ENCODE results near the gene INS.

Gene INS

DNA sequence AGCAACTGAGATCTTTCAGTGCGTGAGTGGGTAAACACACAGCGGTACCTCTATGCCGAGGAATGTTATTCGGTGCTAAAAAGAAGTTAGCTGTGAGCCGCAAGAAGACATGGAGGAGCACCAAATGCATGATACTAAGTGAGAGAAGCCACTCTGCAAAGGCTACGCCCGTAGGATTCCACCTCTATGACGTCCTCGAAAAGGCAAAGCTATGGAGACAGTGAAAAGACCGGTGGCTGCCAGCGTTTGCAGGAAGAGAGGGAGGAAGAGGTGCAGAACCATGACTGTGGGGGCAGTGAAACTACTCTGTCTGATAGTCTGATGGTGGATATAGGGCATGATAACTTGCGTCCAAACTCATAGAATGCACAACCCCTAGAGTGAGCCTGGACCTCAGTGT lies 50.5 kb downstream of the INS start:
- H3K4me2 ChIP-seq (ENCODE audit: low read length), result no peak overlapping the region

More for the DNA sequence above, 50.5 kb downstream of the INS start:
- Histone ChIP-seq H3K27me3 (ENCODE audit: control insufficient read depth, low read length) (no peaks in the 10 kb centered on the region), H3K79me2 (ENCODE audit: control insufficient read depth, low read length) (no peaks in the 10 kb centered on the region), H3K4me1 (ENCODE audit: control insufficient read depth, low read length) (no peaks in the 10 kb centered on the region), H3K4me3 (ENCODE audit: low read length) (no peak overlapping the region), H3K27ac (ENCODE audit: low read depth, low read length) (no peak overlapping the region), H3K36me3 (ENCODE audit: control insufficient read depth, low read length) (no peaks in the 10 kb centered on the region), H3F3A (ENCODE audit: control insufficient read depth, insufficient read depth) (no peaks in the 10 kb centered on the region), H4K20me1 (ENCODE audit: control insufficient read depth, insufficient read depth, low read depth, low read length) (no peaks in the 10 kb centered on the region), H3K9me2 (replicated peaks; ENCODE audit: control insufficient read depth, low read length) (no peaks in the 10 kb centered on the region), H3K9me3 (ENCODE audit: control insufficient read depth, insufficient read depth, low read length) (no peaks in the 10 kb centered on the region)
- TF ChIP-seq EZH2phosphoT487 (IDR thresholded peaks at IDR 0.05; ENCODE audit: borderline replicate concordance, low read length) (no peak), CTCF (IDR thresholded peaks at IDR 0.05; ENCODE audit: low read depth, low read length, poor library complexity, severe bottlenecking) (no peak)
